Measurements from ENCODE around the gene ZNF697. TPM values are rescaled to one million over a fixed set of nuclear protein-coding genes. Genes with fewer than 3 reads are reported as not detected.
"Not testable (repeated sequence)": the region's sequence is repeated elsewhere in the genome, so short reads cannot be mapped to it uniquely, and the experiment has no call there.

ZNF697 gene
- total RNA-seq, 1 experiment from 2014 or later: 1.6 TPM

GRCh38 chr1:119613769-119614720, 34.0 kb downstream of the ZNF697 start:
- DNase-seq (ENCODE audit: low read depth): peak; percentile 38
- in situ Hi-C loops (cut with HindIII; ENCODE audit: low pct_unique_long_range_greater_than_20kb, low sequenced_read_pairs): no loop called here

GRCh38 chr1:119611701-119612113, 36.4 kb downstream of the ZNF697 start:
- peak; percentile 37 for DNase-seq (ENCODE audit: low read depth)
- in situ Hi-C loops (cut with HindIII; ENCODE audit: low pct_unique_long_range_greater_than_20kb, low sequenced_read_pairs): no loop called here

- in situ Hi-C loops (cut with HindIII; ENCODE audit: low pct_unique_long_range_greater_than_20kb, low sequenced_read_pairs): not testable (repeated sequence)
Observed at GRCh38 chr1:119608816-119609215, 39.2 kb downstream of the ZNF697 start.

GRCh38 chr1:119607087-119607807, 40.8 kb downstream of the ZNF697 start:
- DNase-seq (ENCODE audit: low read depth); in situ Hi-C loops (cut with HindIII; ENCODE audit: low pct_unique_long_range_greater_than_20kb, low sequenced_read_pairs): not testable (repeated sequence)

More at GRCh38 chr1:119608816-119609215, 39.2 kb downstream of the ZNF697 start:
- DNase-seq (ENCODE audit: low read depth): not testable (repeated sequence)

- in situ Hi-C loops (cut with HindIII; ENCODE audit: low pct_unique_long_range_greater_than_20kb, low sequenced_read_pairs): no loop called here
- no peak for DNase-seq (ENCODE audit: low read depth)
Observed at GRCh38 chr1:119606394-119606793, 41.7 kb downstream of the ZNF697 start.

GRCh38 chr1:119605686-119606085, 42.4 kb downstream of the ZNF697 start:
- no peak for DNase-seq (ENCODE audit: low read depth)
- in situ Hi-C loops (cut with HindIII; ENCODE audit: low pct_unique_long_range_greater_than_20kb, low sequenced_read_pairs): no loop called here

- in situ Hi-C loops (cut with HindIII; ENCODE audit: low pct_unique_long_range_greater_than_20kb, low sequenced_read_pairs); DNase-seq (ENCODE audit: low read depth): not testable (repeated sequence)
Observed at GRCh38 chr1:119605080-119605479, 43.0 kb downstream of the ZNF697 start.

GRCh38 chr1:119603695-119604094, 44.4 kb downstream of the ZNF697 start:
- in situ Hi-C loops (cut with HindIII; ENCODE audit: low pct_unique_long_range_greater_than_20kb, low sequenced_read_pairs): no loop called here
- no peak for DNase-seq (ENCODE audit: low read depth)

- DNase-seq (ENCODE audit: low read depth); in situ Hi-C loops (cut with HindIII; ENCODE audit: low pct_unique_long_range_greater_than_20kb, low sequenced_read_pairs): not testable (repeated sequence)
Observed at GRCh38 chr1:119603241-119603640, 44.8 kb downstream of the ZNF697 start.

- DNase-seq (ENCODE audit: low read depth); in situ Hi-C loops (cut with HindIII; ENCODE audit: low pct_unique_long_range_greater_than_20kb, low sequenced_read_pairs): not testable (repeated sequence)
Observed at GRCh38 chr1:119602789-119603188, 45.3 kb downstream of the ZNF697 start.

- DNase-seq (ENCODE audit: low read depth): no peak
- in situ Hi-C loops (cut with HindIII; ENCODE audit: low pct_unique_long_range_greater_than_20kb, low sequenced_read_pairs): no loop called here
Observed at GRCh38 chr1:119602169-119602568, 45.9 kb downstream of the ZNF697 start.

GRCh38 chr1:119600976-119601375, 47.1 kb downstream of the ZNF697 start:
- in situ Hi-C loops (cut with HindIII; ENCODE audit: low pct_unique_long_range_greater_than_20kb, low sequenced_read_pairs): no loop called here
- no peak for DNase-seq (ENCODE audit: low read depth)

GRCh38 chr1:119600561-119600960, 47.5 kb downstream of the ZNF697 start:
- no peak for DNase-seq (ENCODE audit: low read depth)
- in situ Hi-C loops (cut with HindIII; ENCODE audit: low pct_unique_long_range_greater_than_20kb, low sequenced_read_pairs): no loop called here

- DNase-seq (ENCODE audit: low read depth): no peak
- in situ Hi-C loops (cut with HindIII; ENCODE audit: low pct_unique_long_range_greater_than_20kb, low sequenced_read_pairs): no loop called here
Observed at GRCh38 chr1:119595606-119596005, 52.5 kb downstream of the ZNF697 start.

- in situ Hi-C loops (cut with HindIII; ENCODE audit: low pct_unique_long_range_greater_than_20kb, low sequenced_read_pairs): no loop called here
- DNase-seq (ENCODE audit: low read depth): no peak
Observed at GRCh38 chr1:119595168-119595567, 52.9 kb downstream of the ZNF697 start.

- in situ Hi-C loops (cut with HindIII; ENCODE audit: low pct_unique_long_range_greater_than_20kb, low sequenced_read_pairs): no loop called here
- no peak for DNase-seq (ENCODE audit: low read depth)
Observed at GRCh38 chr1:119594376-119594775, 53.7 kb downstream of the ZNF697 start.

- in situ Hi-C loops (cut with HindIII; ENCODE audit: low pct_unique_long_range_greater_than_20kb, low sequenced_read_pairs): no loop called here
- DNase-seq (ENCODE audit: low read depth): no peak
Observed at GRCh38 chr1:119593805-119594204, 54.3 kb downstream of the ZNF697 start.

- no peak for DNase-seq (ENCODE audit: low read depth)
- in situ Hi-C loops (cut with HindIII; ENCODE audit: low pct_unique_long_range_greater_than_20kb, low sequenced_read_pairs): no loop called here
Observed at GRCh38 chr1:119590393-119590792, 57.7 kb downstream of the ZNF697 start.

GRCh38 chr1:119588621-119589020, 59.4 kb downstream of the ZNF697 start:
- no peak for DNase-seq (ENCODE audit: low read depth)
- in situ Hi-C loops (cut with HindIII; ENCODE audit: low pct_unique_long_range_greater_than_20kb, low sequenced_read_pairs): no loop called here

Measured in Caki2 (cell line).